SIG-M5 (cell line): Measurements from ENCODE around the gene NFIC.
"Not testable (repeated sequence)": the region's sequence is repeated elsewhere in the genome, so short reads cannot be mapped to it uniquely, and the experiment has no call there.

Experiments used
- DNase-seq: peaks from one replicate; lab custom pipeline; 2025; lab: John Stamatoyannopoulos, UW

The NFIC gene

GRCh38 chr19:3398900-3399278 lies 32.5 kb downstream of the NFIC start:
- DNase-seq = no peak

GRCh38 chr19:3399311-3399710 lies 32.9 kb downstream of the NFIC start:
- not testable (repeated sequence) for DNase-seq

DNA sequence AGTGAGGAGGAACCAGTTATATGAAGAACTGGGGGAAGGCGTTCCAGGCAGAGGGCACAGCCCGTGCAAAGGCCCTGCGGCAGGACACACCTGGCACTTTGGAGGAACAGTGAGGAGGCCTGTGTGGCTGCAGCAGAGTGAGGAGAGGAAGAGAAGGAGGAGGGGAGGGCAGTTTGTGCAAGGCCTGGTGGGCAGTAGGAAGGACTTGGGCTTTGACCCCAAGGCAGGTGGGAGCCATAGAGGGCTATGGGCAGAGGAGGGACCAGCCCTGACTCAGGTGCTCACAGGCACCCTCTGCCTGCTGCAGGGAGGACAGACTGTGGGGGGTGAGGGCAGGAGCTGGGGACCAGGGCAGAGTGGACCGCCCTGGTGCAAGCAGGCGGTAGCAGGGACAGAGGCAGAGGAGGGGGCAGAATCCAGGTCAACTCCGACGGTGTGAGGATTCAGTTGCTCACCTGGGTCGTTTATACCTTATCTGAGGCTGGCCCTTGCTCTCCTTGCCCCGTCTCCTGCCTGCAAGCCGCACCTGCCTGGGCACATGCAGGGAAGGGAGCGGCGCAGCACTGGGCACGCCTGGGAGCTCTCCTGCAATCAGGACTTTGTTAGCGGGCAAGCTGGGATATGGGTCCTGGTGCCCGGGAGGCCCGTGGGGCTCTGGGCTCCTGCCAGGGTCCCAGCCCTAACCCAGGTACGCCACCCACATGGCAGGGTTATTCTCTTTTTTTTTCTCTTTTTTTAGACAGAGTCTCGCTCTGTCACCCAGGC lies 34.8 kb downstream of the NFIC start:
- no peak for DNase-seq

GRCh38 chr19:3402631-3403443 lies 36.5 kb downstream of the NFIC start:
- no peak for DNase-seq

DNA sequence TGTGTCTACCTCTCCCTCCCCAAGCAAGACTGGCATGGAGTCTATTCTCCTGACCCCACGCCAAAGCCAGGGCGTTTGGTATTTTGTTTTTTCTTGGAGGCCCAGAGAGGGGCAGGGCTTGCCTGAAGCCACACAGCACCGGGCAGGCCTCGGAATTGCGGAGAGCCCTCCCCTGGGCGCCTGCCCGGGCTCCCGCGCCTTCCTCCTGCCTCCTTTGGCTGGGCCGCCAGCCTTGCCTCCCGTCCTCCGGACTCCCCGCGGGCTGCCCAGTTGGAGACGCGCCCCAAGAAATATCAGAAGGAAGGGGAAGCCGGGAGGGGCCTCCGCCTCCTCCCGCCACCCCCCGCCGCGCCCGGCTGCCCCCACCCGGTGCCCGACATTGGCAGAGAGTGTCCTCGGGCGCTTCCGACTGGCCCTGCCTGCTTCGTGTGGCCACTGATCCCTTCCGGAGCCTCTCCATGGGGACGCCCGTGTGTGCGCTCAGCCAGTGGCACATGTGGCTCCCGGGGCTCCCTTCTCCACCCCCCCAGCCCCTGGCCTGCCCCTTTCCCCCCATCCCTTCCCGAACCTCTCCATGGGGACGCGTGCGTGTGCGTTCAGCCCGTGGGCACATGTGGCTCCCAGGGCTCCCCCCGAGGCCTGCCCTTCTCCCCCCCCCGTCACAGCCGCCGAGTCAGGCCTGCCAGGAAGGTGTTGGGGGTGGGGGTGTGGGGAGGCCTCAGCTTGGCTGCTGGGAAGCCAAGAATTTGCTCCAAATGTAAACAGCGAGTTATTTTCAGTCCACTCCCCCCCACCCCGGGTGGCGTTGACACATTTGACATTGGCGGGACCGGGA lies 37.3 kb downstream of the NFIC start:
- DNase-seq = no peak

- no peak for DNase-seq
Measured at GRCh38 chr19:3404324-3405260, 38.2 kb downstream of the NFIC start.

GRCh38 chr19:3405261-3405653 lies 38.9 kb downstream of the NFIC start:
- DNase-seq = no peak

- DNase-seq = no peak
Measured at GRCh38 chr19:3406571-3407111, 40.3 kb downstream of the NFIC start.

DNA sequence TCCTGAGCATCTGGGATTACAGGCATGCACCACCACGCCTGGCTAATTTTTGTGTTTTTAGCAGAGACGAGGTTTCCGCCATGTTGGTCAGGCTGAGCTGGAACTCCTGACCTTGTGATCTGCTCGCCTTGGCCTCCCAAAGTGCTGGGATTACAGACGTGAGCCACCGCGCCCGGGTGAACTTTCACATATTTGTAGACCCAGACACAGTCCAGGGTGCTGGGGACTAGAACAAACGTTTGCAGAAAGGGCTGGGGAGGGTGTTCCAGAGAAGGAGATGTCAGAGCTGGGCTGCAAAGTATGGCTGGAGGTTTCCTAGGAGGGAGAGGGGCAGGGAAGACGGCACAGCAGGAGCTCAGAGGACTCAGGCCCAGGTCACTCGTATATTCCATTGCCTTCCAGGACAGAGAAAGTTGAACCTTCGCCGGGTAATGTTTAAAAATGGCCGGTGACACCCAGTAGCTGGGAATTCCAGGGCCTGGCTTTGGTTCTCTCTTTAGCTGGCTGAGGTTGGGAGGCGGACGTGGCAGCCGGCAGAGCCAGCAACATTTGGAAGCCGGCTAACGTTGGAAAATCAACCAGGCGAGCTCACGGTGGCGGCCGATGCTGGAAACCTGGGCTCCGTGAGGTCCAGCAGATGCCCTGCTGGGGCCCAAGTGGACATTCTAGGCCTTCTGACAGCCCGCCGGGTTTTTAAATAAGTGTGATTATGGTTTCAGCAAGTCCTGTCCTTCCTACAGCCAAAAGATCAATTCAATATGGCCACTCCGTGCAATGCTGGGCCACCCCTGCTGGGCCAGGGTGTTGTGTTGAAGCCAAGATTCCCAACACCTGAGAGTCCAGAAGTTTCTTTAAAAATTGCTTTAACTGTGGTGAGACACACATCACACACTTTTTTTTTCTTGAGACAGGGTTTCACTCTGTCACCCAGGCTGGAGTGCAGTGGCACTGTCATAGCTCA lies 41.5 kb downstream of the NFIC start:
- DNase-seq = no peak

DNA sequence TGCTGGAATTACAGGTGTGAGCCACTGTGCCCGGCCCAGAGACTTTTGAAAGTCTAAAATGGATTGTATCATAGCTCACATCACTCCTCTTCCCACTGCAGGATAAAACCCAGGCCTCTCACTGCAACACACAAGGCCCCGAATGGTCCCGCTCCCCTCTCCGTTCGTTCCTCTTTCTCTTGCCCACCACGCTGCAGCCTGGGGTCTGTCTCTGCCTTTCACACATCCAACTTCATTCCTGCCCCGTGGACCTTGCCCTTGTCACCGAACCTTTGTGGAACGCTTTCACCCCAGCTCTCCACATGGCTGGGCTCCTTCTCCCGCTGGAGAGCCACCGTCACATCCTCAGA lies 42.6 kb downstream of the NFIC start:
- no peak for DNase-seq

- DNase-seq = no peak
Measured at GRCh38 chr19:3409346-3410064, 43.1 kb downstream of the NFIC start.

- DNase-seq = no peak
Measured at GRCh38 chr19:3411636-3412035, 45.3 kb downstream of the NFIC start.

GRCh38 chr19:3412066-3412465 lies 45.7 kb downstream of the NFIC start:
- DNase-seq = no peak

DNA sequence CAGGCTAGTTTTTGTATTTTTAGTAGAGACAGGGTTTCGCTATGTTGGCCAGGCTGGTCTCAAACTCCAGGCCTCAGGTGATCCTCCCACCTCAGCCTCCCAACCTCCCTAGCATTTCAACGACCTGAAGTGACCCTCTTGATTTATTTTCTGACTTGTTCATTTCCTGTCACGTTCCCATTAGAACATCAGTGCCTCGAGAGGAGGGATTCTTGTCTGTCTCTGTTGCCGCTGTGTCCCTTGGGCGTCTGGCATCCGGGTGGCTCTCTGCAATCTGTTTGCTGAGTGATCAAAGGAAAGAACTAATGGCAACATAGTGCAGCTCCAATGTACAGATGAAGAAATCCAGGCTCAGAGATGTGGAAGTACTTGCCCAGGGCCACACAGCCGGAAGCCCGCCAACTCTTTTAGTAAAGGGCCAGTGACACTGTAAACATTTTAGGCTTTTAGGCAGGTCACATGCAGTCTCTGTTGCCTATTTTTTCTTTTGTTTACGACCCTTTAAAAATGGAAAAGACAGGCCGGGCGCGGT lies 47.5 kb downstream of the NFIC start:
- no peak for DNase-seq

GRCh38 chr19:3415695-3416094 lies 49.3 kb downstream of the NFIC start:
- no peak for DNase-seq

DNA sequence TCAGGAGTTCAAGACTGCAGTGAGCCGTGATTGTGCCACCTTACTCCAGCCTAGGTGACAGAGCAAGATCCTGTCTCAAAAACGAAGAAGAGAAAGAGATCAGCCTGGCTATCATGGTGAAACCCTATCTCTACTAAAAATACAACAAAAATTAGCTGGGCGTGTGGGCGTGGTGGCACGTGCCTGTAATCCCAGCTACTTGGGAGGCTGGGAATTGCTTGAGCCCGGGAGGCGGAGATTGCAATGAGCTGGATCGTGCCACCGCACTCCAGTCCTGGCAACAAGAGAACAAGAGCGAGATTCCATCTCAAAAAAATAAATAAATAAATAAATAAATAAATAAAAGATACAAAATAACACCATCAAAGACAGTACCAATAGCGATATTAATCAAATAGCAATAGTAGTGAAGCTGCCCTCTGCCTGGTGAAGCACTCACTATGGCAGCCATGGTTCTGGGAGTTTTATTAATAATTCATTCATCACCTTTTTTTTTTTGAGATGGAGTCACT lies 53.9 kb downstream of the NFIC start:
- DNase-seq = no peak

- DNase-seq = no peak
Measured at GRCh38 chr19:3420909-3421619, 54.7 kb downstream of the NFIC start.

- DNase-seq = not testable (repeated sequence)
Measured at GRCh38 chr19:3421656-3422055, 55.3 kb downstream of the NFIC start.
